HG03175 (cell line): ENCODE measurements around the gene STAT1.
A peak's percentile ranks its signal among the peaks of the same experiment; 100 is the strongest.
"Not testable (repeated sequence)": the region's sequence is repeated elsewhere in the genome, so short reads cannot be mapped to it uniquely, and the experiment has no call there.

ENCODE experiments used
- ATAC-seq: cut with Tn5 transposase; IDR thresholded peaks from one replicate; pipeline ENCODE4 v1.9.1; 2021; ENCODE audit warnings: mild to moderate bottlenecking, moderate library complexity; ENCODE audit not compliant: unreplicated experiment

STAT1 gene

DNA sequence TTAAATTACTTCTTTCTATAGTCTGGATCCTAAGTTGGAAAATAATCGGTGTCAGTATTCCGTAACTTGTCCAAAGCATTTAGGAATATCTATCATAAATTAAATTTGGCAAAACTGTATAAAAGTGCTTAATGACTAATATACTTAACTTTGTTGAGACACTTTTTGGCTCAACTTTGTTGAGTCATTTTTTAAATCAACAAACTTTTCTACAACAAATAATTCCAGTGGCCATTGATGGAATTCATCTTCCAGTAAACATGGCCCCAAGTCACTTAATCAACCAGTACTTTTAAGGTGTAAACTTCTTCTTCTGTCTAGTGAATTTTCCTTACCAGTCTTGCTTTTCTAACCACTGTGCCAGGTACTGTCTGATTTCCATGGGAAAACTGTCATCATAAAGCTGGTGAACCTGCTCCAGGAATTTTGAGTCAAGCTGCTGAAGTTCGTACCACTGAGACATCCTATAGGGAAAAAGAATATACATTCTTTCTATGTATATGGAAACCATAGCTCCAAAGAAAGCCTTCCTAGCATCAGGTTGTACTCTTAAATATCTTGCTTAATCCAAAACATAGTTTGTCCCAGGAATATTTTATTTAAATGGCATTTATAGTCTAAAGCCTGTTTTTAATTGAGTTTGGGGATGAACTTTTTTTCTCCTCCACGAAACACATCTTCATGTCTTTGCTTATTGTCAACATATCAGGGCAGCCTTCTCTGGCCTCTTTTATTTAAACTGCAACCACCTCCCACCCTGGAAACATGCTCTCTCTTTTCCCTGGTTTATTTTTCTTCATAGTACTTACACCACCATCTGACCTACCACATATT is 4.2 kb downstream of the STAT1 start:
- no peak for ATAC-seq

DNA sequence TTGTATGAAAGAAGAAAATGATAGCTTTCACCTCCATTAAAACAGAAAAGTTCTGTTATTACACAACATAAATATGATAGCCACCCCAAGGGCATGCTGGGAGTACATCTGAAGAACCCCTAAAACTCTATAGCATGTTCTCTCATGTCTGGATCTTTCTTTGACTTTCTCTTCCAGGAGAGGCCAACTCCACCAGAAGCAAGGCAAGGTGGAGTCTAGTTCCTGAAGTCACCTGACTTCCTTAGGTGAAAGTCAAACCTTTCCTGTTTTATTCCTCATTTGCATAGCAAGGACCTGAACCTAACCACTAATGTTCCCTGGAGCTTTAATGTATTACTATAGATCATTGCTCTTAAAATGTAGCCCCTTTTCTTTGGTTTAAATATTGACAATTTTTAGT is 5.7 kb downstream of the STAT1 start:
- ATAC-seq = no peak

GRCh38 chr2:191006997-191007783 is 6.8 kb downstream of the STAT1 start:
- ATAC-seq = no peak

- no peak for ATAC-seq
Observed at GRCh38 chr2:191006297-191006696, 7.7 kb downstream of the STAT1 start.

DNA sequence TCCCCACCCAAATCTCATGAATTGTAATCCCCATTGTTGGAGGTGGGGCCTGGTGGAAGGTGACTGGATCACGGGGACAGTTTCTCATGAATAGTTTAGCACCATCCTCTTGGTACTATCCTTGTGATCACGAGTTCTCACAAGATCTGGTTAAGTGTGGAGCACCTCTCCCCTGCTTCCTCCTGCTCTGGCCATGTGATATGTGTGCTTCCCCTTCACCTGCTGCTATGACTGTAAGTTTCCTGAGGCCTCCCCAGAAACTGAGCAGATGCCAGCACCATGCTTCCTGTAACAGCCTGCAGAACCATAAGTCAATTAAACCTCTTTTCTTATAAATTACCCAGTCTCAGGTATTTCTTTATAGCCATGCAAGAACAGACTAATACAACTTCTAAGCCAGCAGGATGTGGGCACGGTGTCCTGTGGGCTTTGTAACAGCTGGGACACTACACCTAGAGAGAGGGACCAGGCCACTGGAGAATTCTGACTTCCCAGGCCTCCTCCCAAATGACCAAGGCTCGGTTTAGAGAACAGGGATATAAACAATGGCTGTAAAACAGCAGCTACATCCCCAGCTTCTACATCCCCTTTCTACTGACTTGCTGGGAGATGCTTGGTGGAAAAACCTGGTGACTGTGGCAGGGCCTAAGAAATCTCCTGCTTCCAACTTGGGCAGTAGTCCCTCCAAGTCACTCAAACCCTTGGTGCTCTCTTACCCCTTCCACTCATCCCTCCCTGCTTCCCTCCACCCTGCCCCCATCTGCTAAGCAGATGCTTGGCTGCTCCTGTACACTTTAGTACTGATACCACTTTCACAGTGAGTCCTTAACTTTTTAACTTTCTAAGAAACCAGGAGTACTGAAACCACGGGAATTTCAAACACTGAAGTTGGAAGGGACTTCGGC is 10.3 kb downstream of the STAT1 start:
- ATAC-seq = no peak

- no peak for ATAC-seq
Observed at GRCh38 chr2:191001624-191002023, 12.3 kb downstream of the STAT1 start.

DNA sequence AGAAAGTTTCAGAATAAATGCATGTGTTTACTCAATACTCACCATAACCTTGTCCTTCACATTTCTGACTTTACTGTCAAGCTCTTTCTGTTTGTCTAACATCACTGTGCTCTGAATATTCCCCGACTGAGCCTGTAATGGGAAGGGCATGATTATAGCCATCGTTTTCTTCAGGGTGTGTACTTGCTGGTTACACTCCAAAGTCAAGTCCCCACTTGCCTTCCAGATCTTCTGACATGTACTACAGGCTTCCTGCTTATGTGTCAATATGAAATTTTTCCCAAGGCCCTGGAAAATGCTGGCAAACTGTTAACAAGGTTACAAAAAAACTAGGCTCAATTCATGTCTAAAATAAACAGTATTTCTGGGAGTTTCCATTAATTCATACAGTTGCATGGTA is 12.9 kb downstream of the STAT1 start:
- ATAC-seq = no peak

GRCh38 chr2:190999949-191000665 is 13.9 kb downstream of the STAT1 start:
- ATAC-seq = no peak

DNA sequence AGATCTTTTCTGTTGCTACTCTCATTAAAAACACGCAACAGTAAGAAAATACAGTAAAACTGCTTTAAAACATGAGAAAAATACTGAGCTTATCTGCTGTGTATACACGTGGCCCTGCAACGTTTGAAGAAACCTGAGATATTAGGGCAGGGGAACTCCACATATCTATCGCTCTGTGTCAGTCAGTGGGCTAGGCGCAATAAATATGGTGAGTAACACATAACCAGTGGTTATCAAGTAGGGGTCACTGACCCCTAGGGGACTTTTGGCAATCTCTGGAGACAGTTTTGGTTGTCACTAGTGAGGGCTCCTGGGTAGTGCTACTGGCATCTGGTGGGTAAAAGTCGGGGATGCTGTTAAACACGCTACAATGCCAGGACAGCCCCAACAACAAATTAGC is 14.9 kb downstream of the STAT1 start:
- ATAC-seq = no peak

GRCh38 chr2:190997526-190998113 is 16.4 kb downstream of the STAT1 start:
- no peak for ATAC-seq

DNA sequence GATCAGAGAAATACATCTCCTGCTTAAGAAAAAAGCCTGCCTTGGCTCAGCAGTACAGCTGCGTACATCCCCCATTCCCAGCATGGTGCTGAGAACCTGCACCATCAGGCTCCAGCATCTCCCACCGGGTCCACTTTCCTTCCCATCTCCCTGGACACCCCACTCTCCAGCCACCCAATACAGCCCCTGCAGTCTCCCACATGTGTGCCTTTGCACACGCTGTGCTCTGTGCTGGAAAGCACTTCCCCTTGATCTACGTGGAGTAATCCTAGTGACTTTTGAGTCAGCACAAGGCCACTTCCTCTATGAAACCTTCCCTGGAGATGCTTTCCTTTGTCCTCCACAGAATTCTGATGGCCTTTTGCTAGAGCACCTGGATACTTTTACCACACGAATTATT is 17.0 kb downstream of the STAT1 start:
- no peak for ATAC-seq

DNA sequence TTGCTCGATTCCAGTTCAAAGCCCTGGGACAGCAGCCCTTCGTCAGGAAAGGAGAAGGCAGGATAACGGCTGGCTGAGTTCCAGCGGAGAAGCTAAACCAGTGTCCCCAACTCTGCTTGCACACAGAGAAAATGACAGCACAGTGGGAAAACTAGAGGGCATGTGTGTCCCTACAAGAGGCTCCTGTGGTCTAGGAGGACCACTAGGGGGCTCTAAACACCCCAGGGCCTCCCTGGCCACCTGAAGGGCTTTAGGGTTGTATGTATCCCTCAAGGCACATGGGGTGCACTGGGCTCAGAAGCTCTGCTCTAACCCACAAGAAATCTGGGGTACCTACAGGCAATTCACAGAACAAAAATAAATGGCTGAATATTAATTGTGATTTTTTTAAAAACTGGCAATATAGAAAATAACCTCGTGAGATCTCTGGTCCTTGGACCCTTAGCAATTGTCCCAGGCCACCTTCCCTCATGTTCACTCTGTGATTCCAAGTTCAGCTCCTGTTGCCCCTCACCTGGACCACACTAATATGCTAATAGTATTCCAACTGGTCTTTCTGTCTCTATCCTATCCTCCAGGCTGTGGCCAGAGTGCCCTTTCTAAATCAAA is 17.5 kb downstream of the STAT1 start:
- ATAC-seq = peak; percentile 65

- ATAC-seq = not testable (repeated sequence)
Observed at GRCh38 chr2:190995315-190995714, 18.7 kb downstream of the STAT1 start.

- no peak for ATAC-seq
Observed at GRCh38 chr2:190994148-190994547, 19.8 kb downstream of the STAT1 start.

GRCh38 chr2:190993292-190993643 is 20.7 kb downstream of the STAT1 start:
- no peak for ATAC-seq

GRCh38 chr2:190990132-190990531 is 23.8 kb downstream of the STAT1 start:
- no peak for ATAC-seq

- no peak for ATAC-seq
Observed at GRCh38 chr2:190988910-190989309, 25.1 kb downstream of the STAT1 start.

GRCh38 chr2:190987938-190988337 is 26.0 kb downstream of the STAT1 start:
- no peak for ATAC-seq

DNA sequence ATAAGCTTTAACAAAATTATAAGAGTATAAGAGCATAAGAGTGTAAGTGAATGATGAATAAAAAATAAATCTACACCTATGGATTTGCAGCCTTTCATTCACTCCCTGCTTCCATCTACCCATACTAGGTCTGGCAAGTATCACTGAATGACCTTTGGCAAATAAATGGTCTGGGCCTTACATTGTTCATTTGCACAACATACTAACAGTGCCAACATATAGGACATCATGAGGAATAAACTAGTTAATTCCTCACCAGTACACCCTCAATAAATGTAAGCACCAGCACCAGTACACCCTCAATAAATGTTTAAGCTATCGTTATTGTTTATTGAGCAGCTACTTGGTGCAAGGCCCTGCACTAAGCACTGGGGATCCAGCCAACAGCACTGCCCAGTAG is 26.9 kb downstream of the STAT1 start:
- no peak for ATAC-seq
